WI38 (cell line): ENCODE results near the gene MPI.
"Not testable (repeated sequence)": the region's sequence is repeated elsewhere in the genome, so short reads cannot be mapped to it uniquely, and the experiment has no call there.

Experiments used
- H3K4me3 ChIP-seq: 2 replicates; pipeline ENCODE4 v1.5.1; 2011; ENCODE audit warnings: low read depth, mild to moderate bottlenecking, control low read depth, low read length
- CTCF ChIP-seq: IDR thresholded peaks from 2 replicates; pipeline ENCODE4 v1.5.1; 2012; ENCODE audit warnings: low read depth, mild to moderate bottlenecking, control low read depth, low read length

The MPI gene

DNA sequence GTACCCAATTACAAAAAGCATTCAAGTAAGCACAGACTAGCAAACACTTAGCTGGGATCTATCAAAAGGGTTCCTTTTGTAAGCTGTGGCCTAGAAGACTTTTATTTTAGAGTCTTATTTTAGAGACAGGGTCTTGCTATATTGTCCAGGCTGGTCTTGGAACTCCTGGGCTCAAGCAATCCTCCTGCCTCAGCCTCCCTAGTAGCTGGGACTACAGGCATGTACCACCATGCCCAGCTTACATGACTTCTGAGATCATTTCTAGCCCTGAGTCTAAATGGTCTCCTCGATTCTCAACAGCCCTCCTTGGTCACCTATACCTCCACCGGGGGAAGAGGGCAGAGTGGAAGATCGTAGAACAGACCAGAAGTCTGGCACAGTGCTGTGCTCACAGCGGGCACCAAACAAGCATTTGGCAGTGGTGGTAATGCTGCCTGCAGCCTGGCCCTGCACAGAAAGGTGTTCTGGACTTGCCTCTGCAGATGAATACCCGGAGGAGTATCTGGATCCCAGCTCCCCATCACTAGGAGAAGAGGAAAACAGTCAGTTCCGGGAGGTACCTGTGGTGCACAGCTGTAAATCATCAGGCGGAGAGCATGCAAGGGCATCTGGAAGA, 14.5 kb downstream of the MPI start:
- TF ChIP-seq CTCF: no peak
- no peak overlapping the region for H3K4me3 ChIP-seq

DNA sequence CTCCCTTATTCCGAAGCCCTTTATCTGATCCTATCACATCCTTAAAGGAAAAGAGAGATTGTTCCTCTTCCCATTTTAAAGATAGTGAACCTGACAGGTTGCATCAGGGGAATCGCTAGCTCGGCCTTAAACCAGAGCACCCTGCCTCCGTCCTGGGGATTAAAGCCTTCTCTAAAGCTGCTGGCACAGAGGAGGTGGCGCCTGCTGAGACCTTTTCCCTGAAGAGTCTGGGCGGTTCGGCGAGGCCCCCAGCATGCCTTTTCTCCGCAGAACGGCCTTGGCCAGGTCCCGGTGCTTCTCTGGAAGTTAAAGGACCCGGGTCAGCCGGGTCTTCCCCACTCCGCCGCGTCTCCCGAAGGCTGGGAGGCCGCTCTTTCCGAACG, 16.2 kb downstream of the MPI start:
- TF ChIP-seq CTCF: no peak
- peak overlapping the region; percentile 87 for H3K4me3 ChIP-seq

DNA sequence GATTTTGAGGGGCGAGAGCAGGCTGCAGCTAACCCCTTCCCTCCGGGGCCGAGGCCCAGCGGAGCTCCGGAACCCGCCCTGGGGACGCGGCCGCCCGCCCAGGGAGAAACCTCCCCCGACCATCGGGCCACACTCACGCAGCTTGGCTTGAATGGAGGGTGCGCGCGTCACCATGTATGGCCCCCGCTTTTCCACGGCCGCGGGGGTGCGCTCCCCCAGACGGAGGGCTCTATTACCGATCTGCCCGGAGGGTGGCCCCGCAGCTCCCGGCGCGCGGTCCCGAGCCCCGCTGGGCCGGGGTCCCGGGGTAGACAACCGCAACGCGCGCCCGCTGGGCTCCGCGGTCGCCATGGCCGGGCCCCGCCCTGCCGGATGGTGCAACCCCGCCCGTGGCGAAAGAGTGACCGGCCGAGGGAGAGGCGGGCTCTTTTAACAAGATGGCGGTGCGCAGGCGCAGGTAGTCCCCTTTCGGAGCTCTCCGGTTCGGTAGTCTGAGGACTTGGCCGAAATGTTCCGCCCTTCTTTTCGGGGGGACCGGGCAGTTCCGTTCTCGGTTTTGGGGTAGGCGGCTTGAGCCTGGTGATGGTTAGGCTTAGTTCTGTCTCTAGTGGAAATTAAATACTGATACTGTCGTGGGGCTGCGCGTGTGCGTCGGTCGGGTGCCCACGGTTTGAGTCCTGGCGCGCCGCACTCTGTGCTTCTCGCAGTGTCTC, 16.8 kb downstream of the MPI start, which contains the start of gene FAM219B:
Gene FAM219B (minus strand): TSS at position 402 of the 713 bp plus-strand sequence. CDS start 51 bp downstream, at position 351.
- H3K4me3 ChIP-seq: peak within 1 kb of the TSS; percentile 87
- no peak for TF ChIP-seq CTCF

DNA sequence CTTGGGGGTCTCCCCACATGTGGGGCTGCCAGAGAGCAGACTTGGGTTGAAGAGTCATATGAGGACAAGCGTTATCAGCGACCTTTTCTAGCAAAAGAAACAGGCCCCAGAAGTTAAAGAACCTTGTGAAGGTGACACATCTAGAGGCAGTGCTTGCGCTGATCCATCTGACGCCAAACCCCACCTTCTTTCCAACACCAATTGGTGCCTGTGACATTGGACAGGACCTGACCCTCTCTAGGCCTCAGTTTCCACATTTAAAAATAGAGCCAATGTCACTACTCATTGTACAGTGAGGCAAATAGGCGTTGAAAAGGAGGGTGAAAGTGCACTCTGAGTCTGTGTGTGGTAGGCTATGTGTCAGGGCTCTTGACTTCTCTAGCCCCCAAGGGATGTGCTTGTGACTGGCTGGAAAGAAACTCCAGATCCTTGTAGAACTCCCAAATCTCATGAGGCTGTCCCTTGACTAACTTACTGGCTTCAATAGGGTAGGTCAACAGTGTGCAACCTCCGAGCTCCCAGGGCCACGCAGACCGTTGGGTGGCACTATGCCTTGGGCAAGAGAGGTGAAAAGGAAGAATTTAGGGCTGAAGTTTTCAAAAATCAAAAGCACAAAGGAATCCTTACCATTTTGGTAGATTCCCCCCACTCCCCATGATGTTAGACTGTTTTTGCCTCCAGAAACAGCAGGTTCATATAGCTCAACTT, 17.5 kb downstream of the MPI start:
- peak overlapping the region; percentile 87 for H3K4me3 ChIP-seq
- TF ChIP-seq CTCF: no peak

DNA sequence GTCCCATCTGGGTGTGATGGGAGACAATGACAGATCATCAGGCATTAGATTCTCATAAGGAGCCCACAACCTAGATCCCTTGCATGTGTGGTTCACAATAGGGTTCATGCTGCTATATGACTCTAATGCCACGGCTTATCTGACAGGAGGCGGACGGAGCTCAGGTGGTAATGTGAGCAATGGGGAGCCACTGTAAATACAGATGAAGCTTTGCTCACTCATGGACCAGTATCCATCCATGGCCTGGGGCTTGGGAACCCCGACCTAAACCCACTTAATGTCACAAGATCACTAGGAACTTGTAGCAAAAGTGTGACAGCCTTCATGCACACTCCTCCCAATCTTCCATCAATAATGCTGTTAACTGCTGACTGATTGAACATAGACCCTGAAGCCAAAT, 18.8 kb downstream of the MPI start:
- no peak for TF ChIP-seq CTCF
- H3K4me3 ChIP-seq: no peak overlapping the region

- no peak for TF ChIP-seq CTCF
- H3K4me3 ChIP-seq: no peak overlapping the region
Observed at GRCh38 chr15:74913041-74913440, 23.2 kb downstream of the MPI start.

GRCh38 chr15:74913799-74914198, 24.0 kb downstream of the MPI start:
- H3K4me3 ChIP-seq: not testable (repeated sequence)
